GM23338 (cell line): Measurements from ENCODE around the gene B4GALT6. TPM values are rescaled to one million over a fixed set of nuclear protein-coding genes. Genes with fewer than 3 reads are reported as not detected.
"Not testable (repeated sequence)": the region's sequence is repeated elsewhere in the genome, so short reads cannot be mapped to it uniquely, and the experiment has no call there.

Experiments used
- ATAC-seq: fragments of 200-7000 bp; cut with Tn5 transposase; 3 replicates; pipeline ENCODE4 v1.9.1; 2020
- DNase-seq: peaks from one replicate; pipeline ENCODE4 v3.0.0-alpha.2; 2015; ENCODE audit warnings: low spot score
- H2AFZ ChIP-seq: fragments of 200-600 bp; sonication (generic); 2 replicates; pipeline ENCODE4 v1.8.0; 2016; ENCODE audit warnings: antibody characterized with exemption, mild to moderate bottlenecking, moderate library complexity
- H3F3A ChIP-seq: fragments of 200-600 bp; sonication (generic); replicated peaks from 2 replicates; pipeline ENCODE4 v1.8.0; 2017; ENCODE audit warnings: antibody characterized with exemption, mixed run types, low read depth
- H3K27ac ChIP-seq: fragments of 200-600 bp; sonication (generic); 2 replicates; pipeline ENCODE4 v1.6.1; 2016; ENCODE audit warnings: low read depth
- H3K27me3 ChIP-seq: fragments of 200-600 bp; sonication (generic); 2 replicates; pipeline ENCODE4 v1.8.0; 2016; ENCODE audit warnings: mild to moderate bottlenecking, mixed run types, moderate library complexity; ENCODE audit not compliant: insufficient read depth
- H3K36me3 ChIP-seq: fragments of 200-600 bp; sonication (generic); 2 replicates; pipeline ENCODE4 v1.8.0; 2016; ENCODE audit warnings: mild to moderate bottlenecking; ENCODE audit not compliant: insufficient read depth
- H3K4me1 ChIP-seq: fragments of 200-600 bp; sonication (generic); 2 replicates; pipeline ENCODE4 v1.8.0; 2016; ENCODE audit warnings: mild to moderate bottlenecking, moderate library complexity; ENCODE audit not compliant: insufficient read depth
- H3K4me2 ChIP-seq: fragments of 200-600 bp; sonication (generic); 2 replicates; pipeline ENCODE4 v1.7.1; 2017; ENCODE audit warnings: mixed run types
- H3K4me3 ChIP-seq: fragments of 200-600 bp; sonication (generic); 2 replicates; pipeline ENCODE4 v1.6.1; 2016; ENCODE audit warnings: mixed run types
- H3K79me2 ChIP-seq: fragments of 200-600 bp; sonication (generic); replicated peaks from 2 replicates; pipeline ENCODE4 v1.8.0; 2017; ENCODE audit warnings: mild to moderate bottlenecking; ENCODE audit not compliant: insufficient read depth
- H3K9me2 ChIP-seq: fragments of 200-600 bp; sonication (generic); 2 replicates; pipeline ENCODE4 v1.8.0; 2017; ENCODE audit not compliant: insufficient read depth
- H4K20me1 ChIP-seq: fragments of 200-600 bp; sonication (generic); replicated peaks from 2 replicates; pipeline ENCODE4 v1.8.0; 2017; ENCODE audit warnings: mild to moderate bottlenecking; ENCODE audit not compliant: insufficient read depth
- H3K27ac Mint-ChIP-seq: 2 replicates; pipeline ENCODE4 v1.8.0; 2020; ENCODE audit warnings: inconsistent platforms, mild to moderate bottlenecking, moderate library complexity, mixed read lengths
- H3K27me3 Mint-ChIP-seq: 3 replicates; pipeline ENCODE4 v1.8.0; 2022; ENCODE audit warnings: low read depth, mild to moderate bottlenecking, moderate library complexity, mixed read lengths, inconsistent platforms; ENCODE audit not compliant: insufficient read depth, poor library complexity
- H3K36me3 Mint-ChIP-seq: 3 replicates; pipeline ENCODE4 v1.8.0; 2021; ENCODE audit warnings: low read depth, mild to moderate bottlenecking, inconsistent platforms, moderate library complexity, mixed read lengths
- H3K4me1 Mint-ChIP-seq: 3 replicates; pipeline ENCODE4 v1.8.0; 2020; ENCODE audit warnings: mild to moderate bottlenecking, inconsistent platforms, mixed read lengths
- H3K4me3 Mint-ChIP-seq: 3 replicates; pipeline ENCODE4 v1.8.0; 2021; ENCODE audit warnings: moderate library complexity, mild to moderate bottlenecking, inconsistent platforms, mixed read lengths
- H3K9me3 Mint-ChIP-seq: 3 replicates; pipeline ENCODE4 v1.8.0; 2020; ENCODE audit warnings: moderate library complexity, mild to moderate bottlenecking, inconsistent platforms, mixed read lengths
- CREB1 ChIP-seq: fragments of 250-450 bp; sonication (Bioruptor Pico); IDR thresholded peaks from 2 replicates; pipeline ENCODE4 v1.5.0; 2020; ENCODE audit warnings: low read depth, mild to moderate bottlenecking, moderate library complexity
- EZH2 ChIP-seq: fragments of 200-600 bp; sonication (generic); IDR thresholded peaks from one replicate; pipeline ENCODE4 v1.8.0; 2017; ENCODE audit warnings: antibody characterized with exemption, mild to moderate bottlenecking, low read depth; ENCODE audit not compliant: unreplicated experiment
- EZH2phosphoT487 ChIP-seq: fragments of 200-600 bp; sonication (generic); IDR thresholded peaks from one replicate; pipeline ENCODE4 v1.8.1; 2018; ENCODE audit warnings: antibody characterized with exemption; ENCODE audit not compliant: unreplicated experiment
- JUNB ChIP-seq: IDR thresholded peaks from one replicate; pipeline ENCODE4 v1.6.1; 2016; ENCODE audit warnings: antibody characterized with exemption; ENCODE audit not compliant: unreplicated experiment
- ZNF114 ChIP-seq: fragments of 250-450 bp; sonication (Bioruptor Pico); IDR thresholded peaks from 2 replicates; pipeline ENCODE4 v1.5.0; 2020; ENCODE audit warnings: mild to moderate bottlenecking, moderate library complexity
- ZNF331 ChIP-seq: fragments of 250-450 bp; sonication (Bioruptor Pico); IDR thresholded peaks from 2 replicates; pipeline ENCODE4 v1.5.0; 2020; ENCODE audit warnings: low read depth, mild to moderate bottlenecking, moderate library complexity
- ZNF462 ChIP-seq: fragments of 250-450 bp; sonication (Bioruptor Pico); IDR thresholded peaks from 2 replicates; pipeline ENCODE4 v1.5.0; 2020; ENCODE audit warnings: mild to moderate bottlenecking, moderate library complexity
- polyA plus RNA-seq: library from polyadenylated mRNA; unstranded; fragments of >200 nt; fragmentation: Nextera tagmentation; extraction: Ambion mirVana; gene quantifications from 2 replicates; pipeline ENCODE4 v1.2.1, GENCODE V29; 2016
- total RNA-seq: library from RNA; depleted of rRNA; stranded (reverse); fragments of >200 nt; shearing (Covaris generic); gene quantifications from 2 replicates; pipeline ENCODE4 v1.2.3, GENCODE V29; 2014
- TF ChIP-seq, protein P1 (sequence below): IDR thresholded peaks from 2 replicates; pipeline ENCODE4 v1.6.1; 2016; ENCODE audit warnings: antibody characterized with exemption
- TF ChIP-seq, protein P2 (sequence below): IDR thresholded peaks from one replicate; pipeline ENCODE4 v1.6.1; 2018; ENCODE audit warnings: antibody characterized with exemption; ENCODE audit not compliant: unreplicated experiment

Gene B4GALT6
- total and polyA plus RNA-seq, 2 experiments from 2014 or later: 14.8 to 33.8 TPM

DNA sequence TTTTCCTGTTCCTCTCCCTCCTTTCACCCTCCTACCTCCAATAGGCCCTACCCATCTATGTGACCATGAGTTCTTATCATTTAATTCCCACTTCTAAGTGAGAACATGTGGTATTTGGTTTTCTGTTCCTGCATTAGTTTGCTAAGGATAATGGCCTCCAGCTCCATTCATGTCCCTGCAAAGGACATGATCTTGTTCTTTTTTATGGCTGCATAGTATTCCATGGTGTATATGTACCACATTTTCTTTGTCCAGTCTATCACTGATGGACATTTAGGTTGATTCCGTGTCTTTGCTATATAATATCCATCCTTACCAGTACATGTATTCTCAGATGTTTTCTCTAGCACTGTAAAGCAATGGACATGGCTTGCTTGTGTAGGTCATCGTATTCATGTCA, 44.8 kb upstream of the B4GALT6 start:
- not testable (repeated sequence) for H3K36me3 Mint-ChIP-seq, H4K20me1 ChIP-seq, H3K4me1 Mint-ChIP-seq, H3K27me3 ChIP-seq, H3K9me2 ChIP-seq, ATAC-seq, H3K27ac ChIP-seq, H3K9me3 Mint-ChIP-seq, H3K79me2 ChIP-seq, H3K4me3 Mint-ChIP-seq, H3K36me3 ChIP-seq, H3K4me2 ChIP-seq, H3K27me3 Mint-ChIP-seq, H3K4me3 ChIP-seq, H3K4me1 ChIP-seq, H3F3A ChIP-seq, DNase-seq, H2AFZ ChIP-seq, H3K27ac Mint-ChIP-seq

DNA sequence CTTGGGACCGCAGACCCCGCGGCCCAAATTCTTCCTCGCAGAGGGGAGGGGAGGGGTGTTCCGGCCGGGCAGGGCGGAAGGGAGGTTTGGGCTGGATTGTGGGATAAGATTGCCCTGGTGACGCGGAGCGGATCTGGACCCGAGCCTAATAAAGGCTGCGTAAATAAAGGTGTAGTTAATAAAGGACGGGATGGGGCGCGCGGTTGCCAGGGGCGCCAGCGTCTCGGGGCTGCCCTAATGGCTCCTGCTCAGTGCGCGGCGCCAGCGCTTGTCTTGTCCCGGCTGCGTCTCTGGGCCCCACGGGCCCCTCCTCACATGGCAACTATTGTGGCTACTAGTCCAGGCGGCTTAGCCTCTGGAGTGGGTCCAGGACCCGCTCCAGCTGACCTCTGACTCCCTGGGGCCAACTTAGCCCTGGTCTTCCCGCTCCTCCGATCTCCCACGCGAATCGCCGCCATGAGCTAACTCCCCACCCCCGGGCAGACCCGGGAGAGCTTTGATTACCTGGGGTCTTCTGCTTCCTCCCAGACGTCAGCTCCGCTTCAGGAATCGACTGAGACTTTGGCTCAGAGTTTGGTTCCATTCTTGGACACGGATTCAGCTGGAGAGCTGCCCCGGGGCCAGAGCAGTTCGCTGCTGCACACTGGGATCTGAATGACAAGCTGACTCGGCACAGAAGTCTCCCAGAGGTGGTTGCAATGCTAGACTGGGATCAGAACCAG, 39.8 kb upstream of the B4GALT6 start:
- H3K4me3 Mint-ChIP-seq: no peak overlapping the region
- H3K4me3 ChIP-seq: no peak overlapping the region
- TF ChIP-seq, protein P1, sequence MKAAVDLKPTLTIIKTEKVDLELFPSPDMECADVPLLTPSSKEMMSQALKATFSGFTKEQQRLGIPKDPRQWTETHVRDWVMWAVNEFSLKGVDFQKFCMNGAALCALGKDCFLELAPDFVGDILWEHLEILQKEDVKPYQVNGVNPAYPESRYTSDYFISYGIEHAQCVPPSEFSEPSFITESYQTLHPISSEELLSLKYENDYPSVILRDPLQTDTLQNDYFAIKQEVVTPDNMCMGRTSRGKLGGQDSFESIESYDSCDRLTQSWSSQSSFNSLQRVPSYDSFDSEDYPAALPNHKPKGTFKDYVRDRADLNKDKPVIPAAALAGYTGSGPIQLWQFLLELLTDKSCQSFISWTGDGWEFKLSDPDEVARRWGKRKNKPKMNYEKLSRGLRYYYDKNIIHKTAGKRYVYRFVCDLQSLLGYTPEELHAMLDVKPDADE: no peak
- TF ChIP-seq ZNF331 (CRISPR knock-in tag) (no peak), ZNF462 (CRISPR knock-in tag) (no peak), EZH2phosphoT487 (no peak), JUNB (no peak), ZNF114 (CRISPR knock-in tag) (no peak), CREB1 (CRISPR knock-in tag) (no peak), EZH2 (no peak)
- TF ChIP-seq, protein P2, sequence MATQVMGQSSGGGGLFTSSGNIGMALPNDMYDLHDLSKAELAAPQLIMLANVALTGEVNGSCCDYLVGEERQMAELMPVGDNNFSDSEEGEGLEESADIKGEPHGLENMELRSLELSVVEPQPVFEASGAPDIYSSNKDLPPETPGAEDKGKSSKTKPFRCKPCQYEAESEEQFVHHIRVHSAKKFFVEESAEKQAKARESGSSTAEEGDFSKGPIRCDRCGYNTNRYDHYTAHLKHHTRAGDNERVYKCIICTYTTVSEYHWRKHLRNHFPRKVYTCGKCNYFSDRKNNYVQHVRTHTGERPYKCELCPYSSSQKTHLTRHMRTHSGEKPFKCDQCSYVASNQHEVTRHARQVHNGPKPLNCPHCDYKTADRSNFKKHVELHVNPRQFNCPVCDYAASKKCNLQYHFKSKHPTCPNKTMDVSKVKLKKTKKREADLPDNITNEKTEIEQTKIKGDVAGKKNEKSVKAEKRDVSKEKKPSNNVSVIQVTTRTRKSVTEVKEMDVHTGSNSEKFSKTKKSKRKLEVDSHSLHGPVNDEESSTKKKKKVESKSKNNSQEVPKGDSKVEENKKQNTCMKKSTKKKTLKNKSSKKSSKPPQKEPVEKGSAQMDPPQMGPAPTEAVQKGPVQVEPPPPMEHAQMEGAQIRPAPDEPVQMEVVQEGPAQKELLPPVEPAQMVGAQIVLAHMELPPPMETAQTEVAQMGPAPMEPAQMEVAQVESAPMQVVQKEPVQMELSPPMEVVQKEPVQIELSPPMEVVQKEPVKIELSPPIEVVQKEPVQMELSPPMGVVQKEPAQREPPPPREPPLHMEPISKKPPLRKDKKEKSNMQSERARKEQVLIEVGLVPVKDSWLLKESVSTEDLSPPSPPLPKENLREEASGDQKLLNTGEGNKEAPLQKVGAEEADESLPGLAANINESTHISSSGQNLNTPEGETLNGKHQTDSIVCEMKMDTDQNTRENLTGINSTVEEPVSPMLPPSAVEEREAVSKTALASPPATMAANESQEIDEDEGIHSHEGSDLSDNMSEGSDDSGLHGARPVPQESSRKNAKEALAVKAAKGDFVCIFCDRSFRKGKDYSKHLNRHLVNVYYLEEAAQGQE: no peak

More for the DNA sequence above, 39.8 kb upstream of the B4GALT6 start:
- Histone ChIP-seq H3K27me3 (no peaks in the 10 kb centered on the region), H3K36me3 (no peaks in the 10 kb centered on the region), H2AFZ (peak overlapping the region; percentile 72), H3F3A (no peaks in the 10 kb centered on the region), H4K20me1 (no peaks in the 10 kb centered on the region), H3K79me2 (no peaks in the 10 kb centered on the region), H3K4me1 (peaks cover 2% of the 10 kb centered on the region; the same call in 1 of the 2 replicates), H3K27ac (no peak overlapping the region), H3K4me2 (no peak overlapping the region), H3K9me2 (no peaks in the 10 kb centered on the region)
- Mint-ChIP-seq H3K36me3 (peaks cover 5% of the 10 kb centered on the region; the same call in 2 of the 3 replicates), H3K9me3 (peaks cover 8% of the 10 kb centered on the region), H3K27ac (no peak overlapping the region), H3K27me3 (no peaks in the 10 kb centered on the region), H3K4me1 (peaks cover 3% of the 10 kb centered on the region; the same call in 2 of the 3 replicates)
- no peak for DNase-seq
- ATAC-seq: peak; percentile 48
